A204.1 (cell line): ENCODE measurements around the gene SLC17A1.

Experiments
- FAIRE-seq: peaks from 2 replicates; lab custom pipeline; 2012; peaks lifted over from hg19 to GRCh38; lab: Jason Lieb, UNC

SLC17A1 gene, protein sequence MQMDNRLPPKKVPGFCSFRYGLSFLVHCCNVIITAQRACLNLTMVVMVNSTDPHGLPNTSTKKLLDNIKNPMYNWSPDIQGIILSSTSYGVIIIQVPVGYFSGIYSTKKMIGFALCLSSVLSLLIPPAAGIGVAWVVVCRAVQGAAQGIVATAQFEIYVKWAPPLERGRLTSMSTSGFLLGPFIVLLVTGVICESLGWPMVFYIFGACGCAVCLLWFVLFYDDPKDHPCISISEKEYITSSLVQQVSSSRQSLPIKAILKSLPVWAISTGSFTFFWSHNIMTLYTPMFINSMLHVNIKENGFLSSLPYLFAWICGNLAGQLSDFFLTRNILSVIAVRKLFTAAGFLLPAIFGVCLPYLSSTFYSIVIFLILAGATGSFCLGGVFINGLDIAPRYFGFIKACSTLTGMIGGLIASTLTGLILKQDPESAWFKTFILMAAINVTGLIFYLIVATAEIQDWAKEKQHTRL

GRCh38 chr6:25831532-25832306, at the start of gene SLC17A1:
Gene SLC17A1 (minus strand): TSS chr6:25832052. CDS start chr6:25830557, 1,495 bp downstream.
- FAIRE-seq: no peak

DNA sequence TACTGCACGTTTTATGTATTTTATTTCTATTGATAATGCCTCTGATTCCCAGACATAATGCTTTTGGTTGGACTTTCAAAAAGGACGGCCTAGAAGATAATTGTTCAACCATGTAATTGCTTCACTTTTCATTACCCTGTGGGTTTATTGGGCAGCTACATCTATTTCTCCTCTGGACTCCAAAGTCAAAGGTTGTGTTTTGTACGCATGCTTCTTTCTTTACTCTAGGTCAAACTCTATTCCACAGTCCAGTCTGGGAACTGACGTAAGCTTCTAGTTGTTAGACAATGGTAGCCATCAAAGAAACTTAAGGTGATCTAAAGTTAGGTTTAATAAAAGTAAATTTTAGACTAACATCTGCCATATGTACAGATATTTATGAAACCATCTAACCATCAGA, 48.7 kb upstream of the SLC17A1 start:
- no peak for FAIRE-seq

GRCh38 chr6:25878721-25879322, 47.0 kb upstream of the SLC17A1 start:
- FAIRE-seq: no peak

DNA sequence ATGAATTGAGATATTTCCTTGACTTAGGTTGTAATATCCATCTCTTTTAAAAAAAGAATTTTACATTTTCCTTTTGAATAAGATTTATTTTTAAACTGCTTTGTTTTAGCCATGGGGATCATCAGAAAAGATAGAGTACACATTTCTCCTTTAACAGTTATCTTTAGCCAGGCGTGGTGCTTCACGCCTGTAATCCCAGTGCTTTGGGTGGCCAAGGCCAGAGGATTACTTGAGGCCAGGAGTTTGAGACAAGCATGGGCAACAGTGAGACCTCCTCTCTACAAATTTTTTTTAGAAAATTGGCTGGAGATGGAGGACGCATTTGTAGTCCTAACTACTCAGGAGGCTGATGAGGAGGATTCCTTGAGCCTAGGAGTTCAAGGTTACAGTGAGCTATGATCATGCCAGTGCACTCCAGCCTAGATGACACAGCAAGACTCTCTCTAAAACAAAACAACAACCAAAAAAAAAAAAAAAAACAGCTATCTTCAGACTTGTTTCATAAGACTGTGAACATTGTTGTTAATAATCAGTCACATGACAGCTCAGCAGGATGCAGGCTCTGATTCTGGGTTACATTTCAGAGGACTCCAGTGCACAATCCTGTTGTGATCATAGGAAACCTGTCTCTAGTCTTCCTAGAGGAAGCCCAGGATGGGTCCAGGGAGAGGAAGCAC, 44.2 kb upstream of the SLC17A1 start:
- no peak for FAIRE-seq

DNA sequence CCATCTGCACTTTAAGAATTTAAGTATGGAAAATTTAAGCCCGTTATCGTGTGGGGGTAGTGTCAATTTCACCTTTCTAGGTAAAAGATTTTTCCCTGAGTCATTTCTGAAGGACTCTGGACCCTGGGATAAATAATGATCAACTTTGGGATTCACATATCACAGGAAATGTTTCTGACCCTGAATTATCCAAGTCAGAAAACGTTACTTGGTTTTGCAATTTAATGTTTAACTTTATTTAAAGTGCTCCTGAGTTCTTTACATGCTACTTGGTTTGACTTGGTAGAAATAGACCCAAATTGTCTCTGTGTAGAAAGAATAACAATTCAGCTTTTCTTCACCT, 43.7 kb upstream of the SLC17A1 start:
- no peak for FAIRE-seq

- FAIRE-seq: no peak
Observed at GRCh38 chr6:25874822-25875562, 43.1 kb upstream of the SLC17A1 start.

DNA sequence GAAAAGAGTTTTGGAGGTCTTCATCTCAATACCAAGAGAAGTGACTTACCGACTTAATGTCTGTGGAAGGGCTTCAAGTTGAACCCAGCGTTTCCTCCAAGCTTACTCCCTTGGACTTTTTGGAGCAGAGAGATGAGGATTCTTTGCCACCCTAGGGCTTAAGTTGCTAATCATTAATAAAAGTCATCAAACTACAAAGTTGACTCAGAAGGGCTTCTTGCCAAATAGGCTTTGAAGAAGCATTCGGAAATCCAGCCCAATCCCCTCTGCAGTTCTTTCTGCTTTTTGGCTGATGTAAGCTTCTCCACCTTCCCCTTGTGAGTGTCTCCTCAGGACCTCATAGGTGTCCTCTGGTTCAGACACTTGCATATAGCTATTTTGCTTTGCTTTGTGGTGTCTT, 42.3 kb upstream of the SLC17A1 start, which contains the start of gene SLC17A3:
SLC17A3 (minus strand) TSS at position 126 of the 400 bp plus-strand sequence. CDS start 5,856 bp downstream, outside the sequence.
- no peak for FAIRE-seq

GRCh38 chr6:25872814-25873213, 41.0 kb upstream of the SLC17A1 start:
- no peak for FAIRE-seq

DNA sequence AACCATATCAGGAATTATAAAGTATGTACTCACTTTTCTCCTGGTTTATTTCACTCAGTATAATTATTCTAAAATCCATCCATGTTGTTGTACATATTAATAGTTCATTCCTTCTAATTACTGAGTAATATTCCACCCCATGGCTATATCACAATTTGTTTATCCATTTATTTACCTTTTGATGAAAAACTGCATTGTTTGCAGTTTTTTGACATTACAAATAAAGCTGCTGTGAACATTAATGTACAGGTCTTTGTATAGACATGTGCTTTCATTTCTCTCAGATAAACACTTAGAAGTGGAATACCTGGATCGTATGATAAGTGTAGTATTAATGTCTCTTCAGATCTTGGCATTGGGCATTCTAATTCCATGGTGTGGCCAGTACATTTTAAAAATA, 38.0 kb upstream of the SLC17A1 start:
- FAIRE-seq: no peak

- no peak for FAIRE-seq
Observed at GRCh38 chr6:25868436-25869183, 36.8 kb upstream of the SLC17A1 start.

GRCh38 chr6:25866011-25866410, 34.2 kb upstream of the SLC17A1 start:
- no peak for FAIRE-seq

DNA sequence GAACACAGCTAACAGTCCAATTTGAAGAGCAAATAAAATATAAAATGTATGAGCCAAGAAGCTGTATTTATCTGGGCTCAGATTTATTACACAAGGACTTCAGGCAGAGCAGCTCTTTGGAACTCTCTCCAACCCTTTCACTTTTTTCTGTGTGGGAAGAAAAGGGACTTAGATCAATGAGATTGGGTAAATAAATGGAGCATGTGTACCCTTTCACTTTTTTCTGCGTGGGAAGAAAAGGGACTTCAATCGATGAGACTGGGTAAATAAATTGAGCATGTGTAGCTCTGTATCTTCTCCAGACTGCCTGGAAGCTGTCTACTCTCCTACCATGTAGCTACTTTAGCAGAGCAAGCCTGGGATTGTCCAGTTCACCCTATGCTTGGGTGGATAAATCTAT, 31.5 kb upstream of the SLC17A1 start:
- no peak for FAIRE-seq

GRCh38 chr6:25862199-25862598, 30.3 kb upstream of the SLC17A1 start:
- FAIRE-seq: no peak

DNA sequence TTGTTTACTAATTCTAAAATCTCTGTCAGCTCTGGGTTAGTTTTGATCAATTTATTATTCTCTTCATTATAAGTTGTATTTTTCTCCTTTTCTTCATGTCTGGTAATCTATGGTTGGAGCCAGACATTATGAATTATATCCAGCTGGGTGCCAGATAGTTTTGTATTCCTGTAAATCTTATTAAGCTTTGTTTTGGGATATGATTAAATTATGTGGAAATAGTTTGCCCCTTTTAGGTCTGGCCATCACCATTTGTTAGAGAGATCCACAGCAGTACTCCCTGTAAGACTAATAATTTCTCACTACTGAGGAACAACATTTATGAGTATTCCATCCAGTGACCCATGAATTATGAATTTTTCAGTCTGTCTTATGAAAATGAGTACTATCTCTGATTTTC, 20.9 kb upstream of the SLC17A1 start:
- FAIRE-seq: no peak

DNA sequence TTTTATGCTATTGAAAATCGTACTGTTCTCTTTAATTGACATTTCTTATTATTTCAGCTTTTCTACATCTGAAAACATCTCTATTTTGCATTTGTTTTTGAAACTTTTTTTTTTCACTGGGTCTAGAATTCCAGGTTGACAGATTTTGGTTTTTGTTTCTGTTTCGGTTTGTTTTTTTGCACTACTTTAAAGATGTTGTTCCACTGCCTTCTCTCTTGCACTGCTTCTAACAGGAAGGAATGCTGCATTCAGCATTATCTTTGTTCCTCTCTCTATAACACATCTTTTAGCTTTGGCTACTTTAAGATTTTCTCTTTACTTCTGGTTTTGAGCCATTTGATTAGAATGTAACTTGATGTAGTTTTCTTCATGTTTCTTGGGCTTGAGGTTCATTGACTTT, 20.1 kb upstream of the SLC17A1 start:
- no peak for FAIRE-seq

- no peak for FAIRE-seq
Observed at GRCh38 chr6:25844518-25844917, 12.7 kb upstream of the SLC17A1 start.

DNA sequence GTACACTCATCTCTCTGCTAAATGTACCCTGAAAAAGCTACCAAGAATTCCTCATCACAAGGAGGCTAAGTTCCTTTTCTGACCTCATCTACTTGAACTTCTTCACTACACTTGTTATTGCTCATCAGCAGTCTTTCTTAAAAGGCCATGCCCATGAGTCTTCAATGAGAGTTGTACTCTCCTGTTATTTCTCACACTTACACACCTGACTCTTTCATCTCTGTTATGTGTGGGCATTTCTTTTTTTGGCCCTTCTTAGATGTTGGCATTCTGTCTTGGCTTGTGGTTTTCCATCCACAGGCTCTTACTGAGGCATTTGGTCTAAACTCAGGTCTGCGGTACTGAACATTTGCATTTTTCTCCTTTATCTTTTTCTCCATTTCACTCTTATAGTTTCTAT, 10.7 kb upstream of the SLC17A1 start:
- FAIRE-seq: no peak

GRCh38 chr6:25835442-25836283, 3.8 kb upstream of the SLC17A1 start:
- FAIRE-seq: no peak

- no peak for FAIRE-seq
Observed at GRCh38 chr6:25834950-25835349, 3.1 kb upstream of the SLC17A1 start.

DNA sequence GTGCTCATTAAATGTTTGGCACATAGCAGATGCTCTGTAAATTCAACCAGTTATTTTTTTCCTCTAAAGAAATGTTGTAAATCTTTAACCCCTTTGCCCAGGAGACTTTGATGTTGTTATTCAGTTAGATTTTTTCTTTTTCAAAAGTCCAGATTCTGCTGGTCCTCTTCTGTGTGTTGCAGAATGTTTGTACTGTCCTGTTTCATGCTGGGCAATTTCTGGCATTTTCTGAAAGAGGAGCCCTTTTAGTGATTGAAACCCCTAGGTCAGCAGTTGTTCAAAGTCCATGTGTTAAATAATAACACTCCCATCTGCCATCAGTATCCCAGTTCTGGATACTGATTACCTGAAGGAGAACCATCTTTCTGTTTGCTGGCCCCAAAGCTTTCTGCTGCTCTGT, 1.3 kb upstream of the SLC17A1 start:
- FAIRE-seq: no peak
